IPS-11a (cell line): ENCODE results near the gene SYT13.
"Not testable (repeated sequence)": the region's sequence is repeated elsewhere in the genome, so short reads cannot be mapped to it uniquely, and the experiment has no call there.

Experiments
- H3K4me3 ChIP-seq: one replicate; pipeline ENCODE4 v1.5.1; 2013; ENCODE audit warnings: low read depth, low read length, control low read depth

Gene SYT13

GRCh38 chr11:45250035-45250718 lies 36.0 kb downstream of the SYT13 start:
- H3K4me3 ChIP-seq = no peak overlapping the region

GRCh38 chr11:45249372-45249771 lies 36.8 kb downstream of the SYT13 start:
- not testable (repeated sequence) for H3K4me3 ChIP-seq

- H3K4me3 ChIP-seq = no peak overlapping the region
Observed at GRCh38 chr11:45248501-45249011, 37.6 kb downstream of the SYT13 start.

GRCh38 chr11:45247433-45247832 lies 38.7 kb downstream of the SYT13 start:
- H3K4me3 ChIP-seq = no peak overlapping the region

- H3K4me3 ChIP-seq = no peak overlapping the region
Observed at GRCh38 chr11:45246241-45246640, 39.9 kb downstream of the SYT13 start.

GRCh38 chr11:45245218-45246045 lies 40.7 kb downstream of the SYT13 start:
- H3K4me3 ChIP-seq = no peak overlapping the region

GRCh38 chr11:45243967-45244366 lies 42.2 kb downstream of the SYT13 start:
- H3K4me3 ChIP-seq = no peak overlapping the region

- no peak overlapping the region for H3K4me3 ChIP-seq
Observed at GRCh38 chr11:45239733-45240132, 46.4 kb downstream of the SYT13 start.

GRCh38 chr11:45238724-45239123 lies 47.4 kb downstream of the SYT13 start:
- H3K4me3 ChIP-seq = no peak overlapping the region

GRCh38 chr11:45237711-45238315 lies 48.3 kb downstream of the SYT13 start:
- H3K4me3 ChIP-seq = no peak overlapping the region

- H3K4me3 ChIP-seq = no peak overlapping the region
Observed at GRCh38 chr11:45234306-45235006, 51.7 kb downstream of the SYT13 start.

GRCh38 chr11:45233804-45234170 lies 52.4 kb downstream of the SYT13 start:
- no peak overlapping the region for H3K4me3 ChIP-seq

- no peak overlapping the region for H3K4me3 ChIP-seq
Observed at GRCh38 chr11:45233121-45233803, 52.9 kb downstream of the SYT13 start.

- no peak overlapping the region for H3K4me3 ChIP-seq
Observed at GRCh38 chr11:45232341-45233080, 53.6 kb downstream of the SYT13 start.

GRCh38 chr11:45229401-45230020 lies 56.6 kb downstream of the SYT13 start:
- H3K4me3 ChIP-seq = no peak overlapping the region

- H3K4me3 ChIP-seq = no peak overlapping the region
Observed at GRCh38 chr11:45227836-45228235, 58.3 kb downstream of the SYT13 start.

- H3K4me3 ChIP-seq = no peak overlapping the region
Observed at GRCh38 chr11:45226901-45227300, 59.2 kb downstream of the SYT13 start.

- H3K4me3 ChIP-seq = no peak overlapping the region
Observed at GRCh38 chr11:45225961-45226871, 59.9 kb downstream of the SYT13 start.
